Uterus (tissue), 2 donors: ENCODE data around the gene PLP2.

Experiments
- CTCF ChIP-seq, 4 experiments: fragments of 200-600 bp in 2 of 4; fragments of 450-650 bp in 2 of 4; sonication (generic) in 2 of 4; IDR thresholded peaks; one replicate each; pipeline ENCODE4 v1.5.1; 2016 to 2019; ENCODE audit warnings: antibody characterized with exemption in 4 of 4, mild to moderate bottlenecking in 2 of 4, moderate library complexity in 1 of 4
- POLR2A ChIP-seq, 2 donors: fragments of 450-650 bp; IDR thresholded peaks; one replicate each; pipeline ENCODE4 v1.6.1; 2016; ENCODE audit warnings: antibody characterized with exemption in 2 of 2, mild to moderate bottlenecking in 1 of 2, moderate library complexity in 1 of 2

DNA sequence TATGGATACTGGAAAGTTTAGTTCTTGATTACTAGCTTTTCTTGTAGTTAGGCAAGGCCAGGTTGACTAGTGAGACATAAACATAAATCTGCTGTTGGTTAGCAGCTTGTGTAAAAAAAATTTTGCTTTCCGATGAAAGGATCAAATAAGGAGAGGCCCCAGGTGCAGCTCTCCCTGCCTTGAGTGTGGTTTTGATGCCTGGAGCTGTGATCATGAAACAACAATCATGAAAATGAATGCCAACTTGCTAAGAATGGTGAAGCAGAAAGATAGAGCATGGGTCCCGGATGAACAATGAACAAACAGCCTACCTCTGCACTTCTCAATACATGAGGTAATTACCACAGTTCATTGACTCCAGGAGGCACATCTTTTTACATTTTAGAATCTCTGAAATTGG lies 42.7 kb downstream of the PLP2 start:
- no peak for TF ChIP-seq CTCF (IDR thresholded peaks at IDR 0.05)
- TF ChIP-seq POLR2A (IDR thresholded peaks at IDR 0.05): no peak
